GM23338 (cell line): Measurements from ENCODE around the gene C6orf52.
"Not testable (repeated sequence)": the region's sequence is repeated elsewhere in the genome, so short reads cannot be mapped to it uniquely, and the experiment has no call there.

Source experiments
- CREB1 ChIP-seq: fragments of 250-450 bp; sonication (Bioruptor Pico); IDR thresholded peaks from 2 replicates; pipeline ENCODE4 v1.5.0; 2020; ENCODE audit warnings: low read depth, mild to moderate bottlenecking, moderate library complexity
- TF ChIP-seq, protein P1 (sequence below), 2 experiments: fragments of 200-600 bp in 1 of 2; sonication (generic) in 1 of 2; conservative IDR thresholded peaks; 2 replicates each; pipeline versions ENCODE4 v1.5.1 to v1.6.1; 2016 to 2017; ENCODE audit warnings: antibody characterized with exemption in 2 of 2, low read depth in 2 of 2, mild to moderate bottlenecking in 2 of 2, moderate library complexity in 1 of 2

DNA sequence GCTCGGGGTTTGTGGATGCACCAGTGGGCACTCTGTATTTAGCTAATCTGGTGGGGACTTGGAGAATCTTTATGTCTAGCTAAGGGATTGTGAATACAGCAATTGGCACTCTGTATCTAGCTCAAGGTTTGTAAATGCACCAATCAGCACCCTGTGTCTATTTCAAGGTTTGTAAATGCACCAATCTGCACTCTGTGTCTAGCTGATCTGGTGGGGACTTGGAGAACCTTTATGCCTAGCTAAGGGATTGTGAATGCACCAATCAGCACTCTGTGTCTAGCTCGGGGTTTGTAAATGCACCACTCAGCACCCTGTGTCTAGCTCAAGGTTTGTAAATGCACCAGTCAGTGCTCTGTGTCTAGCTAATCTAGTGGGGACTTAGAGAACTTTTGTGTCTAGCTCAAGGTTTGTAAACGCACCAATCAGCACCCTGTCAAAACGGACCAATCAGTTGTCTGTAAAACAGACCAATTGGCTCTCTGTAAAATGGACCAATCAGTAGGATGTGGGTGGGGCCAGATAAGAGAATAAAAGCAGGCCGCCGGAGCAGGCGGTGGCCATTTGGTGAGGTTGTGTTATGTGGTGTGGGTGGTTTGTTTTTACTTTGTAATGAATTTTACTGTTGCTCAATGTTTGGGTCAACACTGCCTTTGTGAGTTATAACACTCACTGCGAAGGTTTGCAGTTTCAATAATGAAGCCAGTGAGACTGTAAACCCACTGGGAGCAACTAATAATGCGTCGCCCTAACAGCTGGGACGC lies 33.8 kb downstream of the C6orf52 start:
- TF ChIP-seq, protein P1, sequence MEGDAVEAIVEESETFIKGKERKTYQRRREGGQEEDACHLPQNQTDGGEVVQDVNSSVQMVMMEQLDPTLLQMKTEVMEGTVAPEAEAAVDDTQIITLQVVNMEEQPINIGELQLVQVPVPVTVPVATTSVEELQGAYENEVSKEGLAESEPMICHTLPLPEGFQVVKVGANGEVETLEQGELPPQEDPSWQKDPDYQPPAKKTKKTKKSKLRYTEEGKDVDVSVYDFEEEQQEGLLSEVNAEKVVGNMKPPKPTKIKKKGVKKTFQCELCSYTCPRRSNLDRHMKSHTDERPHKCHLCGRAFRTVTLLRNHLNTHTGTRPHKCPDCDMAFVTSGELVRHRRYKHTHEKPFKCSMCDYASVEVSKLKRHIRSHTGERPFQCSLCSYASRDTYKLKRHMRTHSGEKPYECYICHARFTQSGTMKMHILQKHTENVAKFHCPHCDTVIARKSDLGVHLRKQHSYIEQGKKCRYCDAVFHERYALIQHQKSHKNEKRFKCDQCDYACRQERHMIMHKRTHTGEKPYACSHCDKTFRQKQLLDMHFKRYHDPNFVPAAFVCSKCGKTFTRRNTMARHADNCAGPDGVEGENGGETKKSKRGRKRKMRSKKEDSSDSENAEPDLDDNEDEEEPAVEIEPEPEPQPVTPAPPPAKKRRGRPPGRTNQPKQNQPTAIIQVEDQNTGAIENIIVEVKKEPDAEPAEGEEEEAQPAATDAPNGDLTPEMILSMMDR (conservative IDR thresholded peaks at IDR 0.05; ENCODE audit: low read depth in 2 of 2), result not testable (repeated sequence)
- TF ChIP-seq CREB1 (CRISPR knock-in tag), result not testable (repeated sequence)
